ENCODE data around the gene MARK2.

Gene MARK2

DNA sequence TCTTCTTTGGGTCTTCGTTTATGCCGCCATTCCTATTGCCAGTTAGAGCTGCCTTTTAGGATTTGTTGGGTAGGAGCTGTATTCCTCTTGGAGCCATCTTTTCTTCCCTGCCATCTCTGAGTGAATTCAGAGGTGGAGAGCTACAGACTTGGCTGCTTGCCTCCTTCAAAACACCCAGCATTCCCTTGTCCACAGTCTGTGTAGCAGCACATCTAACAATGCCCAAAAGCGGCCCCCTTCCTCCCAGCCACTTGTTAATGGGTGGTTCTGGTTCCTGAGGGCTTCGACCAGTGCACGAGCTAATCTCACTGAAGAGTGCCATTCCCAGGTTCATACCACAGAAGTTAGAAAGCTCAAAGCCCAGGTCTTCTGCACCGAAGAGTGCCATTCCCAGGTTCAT, 37.7 kb downstream of the MARK2 start:
- TF ChIP-seq, protein P1, sequence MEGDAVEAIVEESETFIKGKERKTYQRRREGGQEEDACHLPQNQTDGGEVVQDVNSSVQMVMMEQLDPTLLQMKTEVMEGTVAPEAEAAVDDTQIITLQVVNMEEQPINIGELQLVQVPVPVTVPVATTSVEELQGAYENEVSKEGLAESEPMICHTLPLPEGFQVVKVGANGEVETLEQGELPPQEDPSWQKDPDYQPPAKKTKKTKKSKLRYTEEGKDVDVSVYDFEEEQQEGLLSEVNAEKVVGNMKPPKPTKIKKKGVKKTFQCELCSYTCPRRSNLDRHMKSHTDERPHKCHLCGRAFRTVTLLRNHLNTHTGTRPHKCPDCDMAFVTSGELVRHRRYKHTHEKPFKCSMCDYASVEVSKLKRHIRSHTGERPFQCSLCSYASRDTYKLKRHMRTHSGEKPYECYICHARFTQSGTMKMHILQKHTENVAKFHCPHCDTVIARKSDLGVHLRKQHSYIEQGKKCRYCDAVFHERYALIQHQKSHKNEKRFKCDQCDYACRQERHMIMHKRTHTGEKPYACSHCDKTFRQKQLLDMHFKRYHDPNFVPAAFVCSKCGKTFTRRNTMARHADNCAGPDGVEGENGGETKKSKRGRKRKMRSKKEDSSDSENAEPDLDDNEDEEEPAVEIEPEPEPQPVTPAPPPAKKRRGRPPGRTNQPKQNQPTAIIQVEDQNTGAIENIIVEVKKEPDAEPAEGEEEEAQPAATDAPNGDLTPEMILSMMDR (IDR thresholded peaks at IDR 0.05; ENCODE audit: insufficient read depth, low read depth, low read length, missing control alignments) = no peak
- H3K4me3 ChIP-seq (ENCODE audit: low read depth, low read length) = no peak overlapping the region
- DNase-seq (ENCODE audit: low read depth) = no peak

DNA sequence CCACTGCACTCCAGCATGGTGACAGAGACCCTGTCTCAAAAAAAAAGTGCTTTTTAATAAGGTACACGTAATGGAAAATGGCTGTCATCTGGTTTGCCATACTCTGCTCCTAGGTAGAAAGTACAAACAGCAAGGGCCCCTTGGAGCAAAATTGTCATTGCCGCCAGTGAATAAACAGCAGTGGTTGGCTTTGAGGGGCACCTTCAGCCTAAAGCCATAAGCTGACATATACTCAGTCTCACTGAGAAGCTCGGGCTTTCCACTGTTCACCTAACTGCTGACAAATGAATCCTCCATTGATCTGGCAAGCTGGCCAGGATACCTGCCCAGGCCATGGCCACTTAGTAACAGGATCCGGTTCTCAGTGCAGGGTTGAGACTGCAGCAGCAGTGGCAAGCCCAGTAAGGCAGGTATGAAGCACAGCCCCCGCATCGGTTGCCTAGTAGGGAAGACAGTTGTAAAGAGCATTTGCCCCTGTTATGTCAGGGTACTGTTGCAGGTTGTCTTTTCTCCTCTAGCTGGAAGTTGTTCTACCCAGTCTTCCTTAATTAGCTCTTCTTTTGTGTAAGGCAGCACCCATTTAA, 38.8 kb downstream of the MARK2 start:
- no peak overlapping the region for H3K4me3 ChIP-seq (ENCODE audit: low read depth, low read length)
- no peak for DNase-seq (ENCODE audit: low read depth)
- TF ChIP-seq, protein P1 (IDR thresholded peaks at IDR 0.05; ENCODE audit: insufficient read depth, low read depth, low read length, missing control alignments) = no peak

DNA sequence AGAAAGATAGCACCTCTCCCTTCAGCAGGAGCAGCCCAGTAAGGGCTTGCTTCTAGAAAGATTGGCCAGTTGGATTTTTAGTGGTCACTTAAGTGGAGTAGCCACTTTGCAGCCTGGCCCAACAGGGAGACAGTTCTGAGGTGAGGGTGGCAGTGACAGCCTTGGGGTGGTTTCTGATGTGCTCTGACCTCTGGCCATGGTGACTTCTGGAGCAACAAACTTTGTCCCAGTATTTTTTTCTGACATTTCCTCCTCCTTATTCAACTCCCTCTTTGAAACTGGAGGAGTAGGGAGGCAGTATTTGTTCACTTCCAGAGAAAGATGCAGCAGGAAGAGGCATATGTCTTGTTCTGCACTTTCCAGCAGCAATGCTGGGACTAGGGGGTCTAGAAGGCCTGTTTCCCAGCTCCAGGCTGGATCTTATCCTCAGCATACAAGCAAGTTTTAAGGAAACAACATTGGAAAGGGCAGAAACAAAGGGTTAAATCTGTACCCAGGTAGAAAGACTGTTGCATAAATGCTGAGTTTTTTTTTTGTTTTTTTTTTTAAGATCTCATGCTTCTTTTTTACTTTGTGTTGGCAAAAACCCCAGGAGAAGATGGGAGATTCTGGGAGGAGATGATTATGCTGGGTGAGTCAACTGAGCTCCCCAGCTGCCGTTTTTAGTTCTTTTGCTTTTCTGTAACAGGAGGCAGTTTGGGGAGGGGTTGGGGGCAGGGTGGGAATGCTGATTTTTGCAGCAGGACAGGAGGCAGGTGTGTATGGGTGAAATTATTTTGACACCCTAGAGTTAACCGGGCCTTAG, 40.9 kb downstream of the MARK2 start:
- TF ChIP-seq, protein P1 (IDR thresholded peaks at IDR 0.05; ENCODE audit: insufficient read depth, low read depth, low read length, missing control alignments) = no peak
- DNase-seq (ENCODE audit: low read depth) = no peak

DNA sequence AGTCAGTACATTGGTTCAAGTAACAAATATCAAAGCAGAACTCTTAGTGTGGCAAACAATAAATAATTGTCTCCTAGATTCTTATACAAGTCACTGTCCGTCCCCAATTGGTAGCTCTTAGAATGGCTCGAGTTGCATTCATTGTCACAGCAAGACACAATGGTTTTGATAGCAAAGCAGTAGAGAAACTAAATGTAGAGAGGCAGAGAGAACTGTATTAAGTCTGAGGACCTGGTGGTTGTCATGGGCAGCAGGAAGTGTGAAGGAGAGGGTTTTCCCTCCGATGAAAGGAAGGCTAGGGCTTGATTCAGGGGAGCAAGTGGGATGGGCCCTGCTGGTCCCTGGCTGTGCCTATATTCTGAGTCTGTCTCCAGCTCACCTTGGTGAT, 41.5 kb downstream of the MARK2 start:
- no peak for DNase-seq (ENCODE audit: low read depth)
- TF ChIP-seq, protein P1 (IDR thresholded peaks at IDR 0.05; ENCODE audit: insufficient read depth, low read depth, low read length, missing control alignments) = no peak
- no peak overlapping the region for H3K4me3 ChIP-seq (ENCODE audit: low read depth, low read length)

More for the DNA sequence above, 40.9 kb downstream of the MARK2 start:
- no peak overlapping the region for H3K4me3 ChIP-seq (ENCODE audit: low read depth, low read length)

DNA sequence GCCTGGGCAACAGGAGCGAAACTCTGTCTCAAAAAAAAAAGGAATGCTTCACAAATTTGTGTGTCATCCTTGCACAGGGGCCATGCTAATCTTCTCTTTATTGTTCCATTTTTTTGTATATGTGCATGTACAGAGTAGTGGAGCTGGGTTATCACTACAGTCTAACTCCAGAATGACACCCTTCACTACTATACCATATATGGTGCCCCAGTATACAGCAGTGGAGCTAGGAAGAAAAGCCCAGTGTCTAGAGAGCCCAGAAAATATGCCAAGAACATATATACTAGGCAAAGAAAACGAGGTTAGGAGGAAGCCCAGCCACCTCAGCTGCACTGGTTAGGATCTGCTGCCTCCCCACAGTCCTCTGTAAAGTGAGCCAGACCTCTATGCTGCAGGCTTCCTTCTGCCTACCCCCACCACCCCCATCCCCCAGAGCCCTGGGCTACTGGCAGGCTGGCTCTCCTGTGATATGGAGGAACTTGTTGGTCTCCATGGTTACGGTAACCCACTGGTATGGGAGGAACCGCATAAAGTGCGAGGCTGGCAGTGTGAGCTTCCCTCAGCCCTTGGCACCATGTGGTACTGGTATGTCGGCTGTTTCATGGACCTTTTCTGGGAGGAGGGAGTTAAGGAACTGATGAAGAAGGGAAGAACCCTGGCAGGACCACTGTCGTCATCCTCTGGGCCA, 43.8 kb downstream of the MARK2 start:
- H3K4me3 ChIP-seq (ENCODE audit: low read depth, low read length) = no peak overlapping the region
- no peak for DNase-seq (ENCODE audit: low read depth)
- TF ChIP-seq, protein P1 (IDR thresholded peaks at IDR 0.05; ENCODE audit: insufficient read depth, low read depth, low read length, missing control alignments) = no peak

DNA sequence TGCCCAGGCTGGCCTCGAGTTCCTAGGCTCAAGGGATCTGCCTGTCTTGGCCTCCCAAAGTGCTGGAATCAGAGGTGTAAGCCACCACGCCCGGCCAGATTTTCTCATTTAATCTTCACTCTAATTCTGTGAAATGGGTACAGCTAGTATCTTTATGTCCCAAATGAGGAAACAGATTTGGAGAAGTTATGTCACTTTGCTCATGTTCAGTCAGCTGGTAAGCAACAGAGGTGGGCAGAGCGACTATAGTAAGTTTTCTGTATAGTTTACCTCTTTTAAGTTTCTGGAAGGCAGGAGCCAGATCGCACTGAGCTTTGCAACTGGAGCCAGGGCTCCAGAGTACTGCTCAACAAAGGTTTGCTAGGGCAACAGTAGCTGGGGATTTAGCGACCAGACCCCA, 44.9 kb downstream of the MARK2 start:
- DNase-seq (ENCODE audit: low read depth) = no peak
- TF ChIP-seq, protein P1 (IDR thresholded peaks at IDR 0.05; ENCODE audit: insufficient read depth, low read depth, low read length, missing control alignments) = no peak
- no peak overlapping the region for H3K4me3 ChIP-seq (ENCODE audit: low read depth, low read length)

Data from GM12865 (cell line).